HepG2 (cell line): ENCODE data around the gene RRP36. TPM values are rescaled to one million over a fixed set of nuclear protein-coding genes. Genes with fewer than 3 reads are reported as not detected.

Source experiments
- ARNT ChIP-seq: fragments of 450-650 bp; IDR thresholded peaks from 2 replicates; pipeline ENCODE4 v1.6.1; 2017
- DDIT3 ChIP-seq: sonication (generic); formaldehyde crosslinking; IDR thresholded peaks from 2 replicates; pipeline ENCODE4 v1.4.0; 2020; ENCODE audit warnings: mild to moderate bottlenecking, missing genetic modification reagents
- HBP1 ChIP-seq: IDR thresholded peaks from 2 replicates; pipeline ENCODE4 v1.6.1; 2016; ENCODE audit warnings: low read depth, control low read depth
- HOXD1 ChIP-seq: sonication (generic); formaldehyde crosslinking; IDR thresholded peaks from 2 replicates; pipeline ENCODE4 v1.5.0; 2020; ENCODE audit warnings: missing genetic modification reagents
- MAZ ChIP-seq, 2 experiments: sonication (generic) in 1 of 2; formaldehyde crosslinking in 1 of 2; IDR thresholded peaks; 2 replicates each; pipeline versions ENCODE4 v1.5.0 to v1.6.1; 2012 to 2020; ENCODE audit warnings: low read depth in 2 of 2, mild to moderate bottlenecking in 2 of 2, borderline replicate concordance in 1 of 2, improper control_type of control experiment in 1 of 2, low read length in 1 of 2, missing genetic modification reagents in 1 of 2, moderate library complexity in 1 of 2
- PAX8 ChIP-seq: sonication (generic); formaldehyde crosslinking; IDR thresholded peaks from 2 replicates; pipeline ENCODE4 v1.8.0; 2022; ENCODE audit warnings: mild to moderate bottlenecking, missing genetic modification reagents, borderline replicate concordance
- PHF20 ChIP-seq: sonication (generic); formaldehyde crosslinking; IDR thresholded peaks from 2 replicates; pipeline ENCODE4 v1.5.0; 2020; ENCODE audit warnings: mild to moderate bottlenecking, missing genetic modification reagents
- RAD21 ChIP-seq: fragments of 450-650 bp; formaldehyde crosslinking; IDR thresholded peaks from 2 replicates; pipeline ENCODE4 v1.5.0; 2020; ENCODE audit warnings: mild to moderate bottlenecking
- RFX5 ChIP-seq: IDR thresholded peaks from 2 replicates; pipeline ENCODE4 v1.6.1; 2011; ENCODE audit warnings: low read depth, low read length, improper control_type of control experiment
- RFXANK ChIP-seq: IDR thresholded peaks from 2 replicates; pipeline ENCODE4 v1.6.1; 2016
- RNF219 ChIP-seq: sonication (generic); formaldehyde crosslinking; IDR thresholded peaks from 2 replicates; pipeline ENCODE4 v1.5.0; 2020; ENCODE audit warnings: mild to moderate bottlenecking, missing genetic modification reagents
- SOX13 ChIP-seq, 3 experiments: fragments of 450-650 bp in 1 of 3; sonication (generic) in 1 of 3; formaldehyde crosslinking in 1 of 3; IDR thresholded peaks in 2 of 3; conservative IDR thresholded peaks in 1 of 3; 2 replicates each; pipeline versions ENCODE4 v1.5.0 to v1.6.1; 2016 to 2020; ENCODE audit warnings: antibody characterized with exemption in 1 of 3, mild to moderate bottlenecking in 1 of 3, missing compliant biosample characterization in 1 of 3, missing genetic modification reagents in 1 of 3, moderate library complexity in 1 of 3
- SRF ChIP-seq: IDR thresholded peaks from 2 replicates; pipeline ENCODE4 v1.6.1; 2011; ENCODE audit warnings: mild to moderate bottlenecking, low read depth, low read length, moderate library complexity
- TOE1 ChIP-seq: sonication (generic); formaldehyde crosslinking; IDR thresholded peaks from 2 replicates; pipeline ENCODE4 v1.4.0; 2020; ENCODE audit warnings: mild to moderate bottlenecking, missing genetic modification reagents
- ZFP1 ChIP-seq: IDR thresholded peaks from 2 replicates; pipeline ENCODE4 v1.6.1; 2016
- ZNF225 ChIP-seq: sonication (generic); formaldehyde crosslinking; IDR thresholded peaks from 2 replicates; pipeline ENCODE4 v1.4.0; 2020; ENCODE audit warnings: mild to moderate bottlenecking, missing genetic modification reagents
- ZNF33A ChIP-seq: sonication (generic); formaldehyde crosslinking; IDR thresholded peaks from 2 replicates; pipeline ENCODE4 v1.5.1; 2020; ENCODE audit warnings: missing genetic modification reagents, mild to moderate bottlenecking, moderate library complexity, borderline replicate concordance
- ZNF609 ChIP-seq: sonication (generic); formaldehyde crosslinking; IDR thresholded peaks from 2 replicates; pipeline ENCODE4 v1.4.0; 2020; ENCODE audit warnings: mild to moderate bottlenecking, missing genetic modification reagents, borderline replicate concordance
- ZSCAN22 ChIP-seq: sonication (generic); formaldehyde crosslinking; IDR thresholded peaks from 2 replicates; pipeline ENCODE4 v1.4.0; 2020; ENCODE audit warnings: mild to moderate bottlenecking, missing genetic modification reagents
- polyA plus RNA-seq, 8 experiments: library from polyadenylated mRNA; depleted of rRNA in 3 of 8; stranded (reverse) in 7 of 8; unstranded in 1 of 8; fragments of >200 nt; fragmentation: Illumina TruSeq in 4 of 8; extraction: Trizol in 4 of 8; gene quantifications; 2 replicates each; pipeline versions ENCODE4 v1.2.1 to v1.2.3, GENCODE V29; 2011 to 2016; ENCODE audit warnings: low read depth in 4 of 8, missing spikeins in 1 of 8, mixed read lengths in 1 of 8; ENCODE audit not compliant: insufficient read depth in 1 of 8
- total RNA-seq, 5 experiments: library from RNA; depleted of rRNA; stranded (reverse); fragments of >200 nt; fragmentation: Illumina TruSeq; extraction: Trizol; gene quantifications; 2 replicates each; pipeline ENCODE4 v1.2.3, GENCODE V29; 2016; ENCODE audit warnings: low read depth in 1 of 5

RRP36 gene
- total and polyA plus RNA-seq, 2 of the 13 experiments (the other 11 are each of a cell fraction or from before 2014, with no cell fraction given), result 29.5 to 144 TPM

- TF ChIP-seq HBP1 (CRISPR knock-in tag) (no peak; the same call in 1 of the 2 replicates), RNF219 (CRISPR knock-in tag) (no peak), MAZ (IDR thresholded peaks at IDR 0.05; ENCODE audit: borderline replicate concordance, low read depth, low read length) (peak; percentile 17; the same call in 1 of the 2 replicates), MAZ (CRISPR knock-in tag; IDR thresholded peaks at IDR 0.05; ENCODE audit: low read depth) (peak; percentile 52; the same call in 1 of the 2 replicates), RAD21 (CRISPR knock-in tag) (no peak), ZFP1 (no peak), PHF20 (peak; percentile 50), ZNF33A (no peak), SRF (no peak), HOXD1 (CRISPR knock-in tag) (no peak), ZNF225 (CRISPR knock-in tag) (peak; percentile 64; the same call in 1 of the 2 replicates), RFXANK (CRISPR knock-in tag) (no peak), ZSCAN22 (CRISPR knock-in tag) (no peak), RFX5 (no peak), PAX8 (CRISPR knock-in tag) (no peak; the same call in 1 of the 2 replicates), SOX13 (IDR thresholded peaks at IDR 0.05) (0 out of 2 replicates have a peak, but pooled peaks have one; percentile 24), SOX13 (CRISPR knock-in tag; conservative IDR thresholded peaks at IDR 0.05 in 1 of 2, IDR thresholded peaks at IDR 0.05 in 1 of 2) (peak in 1 of 2 experiments; percentile 62; a peak in 2 of 4 replicates), ZNF609 (CRISPR knock-in tag) (no peak; the same call in none of the 2 replicates), ARNT (no peak), TOE1 (CRISPR knock-in tag) (no peak), DDIT3 (CRISPR knock-in tag) (no peak)
These were observed 38.8 kb downstream of the RRP36 start (continued) for GRCh38 chr6:43060034-43060754.
